Thoracic aorta (tissue), 2 donors: ENCODE measurements around the gene ARAP3. TPM values are rescaled to one million over a fixed set of nuclear protein-coding genes. Genes with fewer than 3 reads are reported as not detected.

ENCODE experiments used
- ATAC-seq: fragments of 150-250 bp; one replicate; pipeline ENCODE4 v1.8.0; 2017; ENCODE audit warnings: low read depth; ENCODE audit not compliant: insufficient number of reproducible peaks, low FRiP score
- DNase-seq: peaks from one replicate; pipeline ENCODE4 v3.0.0-alpha.2; 2020; ENCODE audit warnings: low spot score
- H3K27ac ChIP-seq, 2 donors: fragments of 200-600 bp; sonication (generic); 1 replicate in 1 of 2; 2 replicates in 1 of 2; pipeline ENCODE4 v1.5.1; 2016; ENCODE audit warnings: mild to moderate bottlenecking in 2 of 2, moderate library complexity in 2 of 2
- H3K27me3 ChIP-seq: fragments of 200-600 bp; sonication (generic); replicated peaks from 2 replicates; pipeline ENCODE4 v1.6.0; 2016; ENCODE audit warnings: mild to moderate bottlenecking; ENCODE audit not compliant: insufficient read depth
- H3K36me3 ChIP-seq: fragments of 200-600 bp; sonication (generic); one replicate; pipeline ENCODE4 v1.5.1; 2016
- H3K4me1 ChIP-seq, 2 donors: fragments of 200-600 bp; sonication (generic); 1 replicate in 1 of 2; 2 replicates in 1 of 2; pipeline versions ENCODE4 v1.5.1 to v1.6.0; 2016; ENCODE audit warnings: low read depth in 2 of 2, mild to moderate bottlenecking in 1 of 2; ENCODE audit not compliant: control insufficient read depth in 1 of 2
- H3K4me3 ChIP-seq: fragments of 200-600 bp; sonication (generic); 2 replicates; pipeline ENCODE4 v1.5.1; 2016; ENCODE audit warnings: mild to moderate bottlenecking
- H3K9me3 ChIP-seq: fragments of 200-600 bp; sonication (generic); 2 replicates; pipeline ENCODE4 v1.5.1; 2016
- total RNA-seq, 2 donors: library from RNA; depleted of rRNA; stranded (reverse); fragments of >200 nt; gene quantifications; one replicate each; pipeline versions ENCODE4 v1.1.0 to v1.2.3, GENCODE V29; 2016
- TF ChIP-seq, protein P1 (sequence below): fragments of 200-600 bp; sonication (generic); IDR thresholded peaks from one replicate; pipeline ENCODE4 v1.5.1; 2019; ENCODE audit warnings: antibody characterized with exemption

ARAP3 gene
- total RNA-seq, 2 donors from 2014 or later: 15.0 to 16.2 TPM

DNA sequence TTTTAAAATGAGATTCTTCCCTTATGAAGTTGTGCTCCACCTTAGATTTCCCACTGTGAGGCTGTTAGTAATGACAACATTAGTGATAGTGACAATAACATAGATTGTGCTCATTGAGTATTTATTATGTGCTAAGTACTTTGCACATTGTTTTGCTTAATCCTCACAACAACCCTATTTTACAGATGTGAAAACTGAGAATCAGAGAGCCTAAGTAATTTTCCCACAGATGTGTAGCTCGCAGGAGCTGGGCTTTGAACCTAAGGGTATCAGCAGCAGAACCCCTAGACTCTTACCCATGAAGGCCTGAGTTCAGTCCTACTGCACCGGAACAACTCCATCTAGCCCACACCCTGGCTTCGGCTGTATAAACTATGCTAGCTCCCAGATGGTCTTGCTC, 15.6 kb upstream of the ARAP3 start:
- peaks cover 13% of the 10 kb centered on the region for H3K27me3 ChIP-seq
- no peak overlapping the region for H3K27ac ChIP-seq
- no peaks in the 10 kb centered on the region for H3K36me3 ChIP-seq
- ATAC-seq (no peak), DNase-seq (no peak)
- no peaks in the 10 kb centered on the region for H3K9me3 ChIP-seq
- TF ChIP-seq, protein P1, sequence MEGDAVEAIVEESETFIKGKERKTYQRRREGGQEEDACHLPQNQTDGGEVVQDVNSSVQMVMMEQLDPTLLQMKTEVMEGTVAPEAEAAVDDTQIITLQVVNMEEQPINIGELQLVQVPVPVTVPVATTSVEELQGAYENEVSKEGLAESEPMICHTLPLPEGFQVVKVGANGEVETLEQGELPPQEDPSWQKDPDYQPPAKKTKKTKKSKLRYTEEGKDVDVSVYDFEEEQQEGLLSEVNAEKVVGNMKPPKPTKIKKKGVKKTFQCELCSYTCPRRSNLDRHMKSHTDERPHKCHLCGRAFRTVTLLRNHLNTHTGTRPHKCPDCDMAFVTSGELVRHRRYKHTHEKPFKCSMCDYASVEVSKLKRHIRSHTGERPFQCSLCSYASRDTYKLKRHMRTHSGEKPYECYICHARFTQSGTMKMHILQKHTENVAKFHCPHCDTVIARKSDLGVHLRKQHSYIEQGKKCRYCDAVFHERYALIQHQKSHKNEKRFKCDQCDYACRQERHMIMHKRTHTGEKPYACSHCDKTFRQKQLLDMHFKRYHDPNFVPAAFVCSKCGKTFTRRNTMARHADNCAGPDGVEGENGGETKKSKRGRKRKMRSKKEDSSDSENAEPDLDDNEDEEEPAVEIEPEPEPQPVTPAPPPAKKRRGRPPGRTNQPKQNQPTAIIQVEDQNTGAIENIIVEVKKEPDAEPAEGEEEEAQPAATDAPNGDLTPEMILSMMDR: no peak
- peaks cover 7 to 14% of the 10 kb centered on the region in 2 donors for H3K4me1 ChIP-seq
- H3K4me3 ChIP-seq: no peak overlapping the region

- ATAC-seq (no peak), DNase-seq (no peak)
- Histone ChIP-seq H3K27me3 (peaks cover 13% of the 10 kb centered on the region), H3K4me1 (peaks cover 2 to 7% of the 10 kb centered on the region in 2 donors), H3K9me3 (no peaks in the 10 kb centered on the region), H3K36me3 (no peaks in the 10 kb centered on the region), H3K27ac (no peak overlapping the region), H3K4me3 (no peak overlapping the region)
- TF ChIP-seq, protein P1: no peak
Measured at GRCh38 chr5:141696431-141696830, 14.4 kb upstream of the ARAP3 start.

GRCh38 chr5:141695627-141696215, 13.7 kb upstream of the ARAP3 start:
- ATAC-seq: no peak
- TF ChIP-seq, protein P1: no peak
- H3K27me3 ChIP-seq: peaks cover 8% of the 10 kb centered on the region

GRCh38 chr5:141694479-141694878, 12.4 kb upstream of the ARAP3 start:
- Histone ChIP-seq H3K4me1 (peaks cover 0 to 4% of the 10 kb centered on the region in 2 donors), H3K27ac (no peak overlapping the region), H3K4me3 (no peak overlapping the region), H3K9me3 (no peaks in the 10 kb centered on the region), H3K36me3 (no peaks in the 10 kb centered on the region), H3K27me3 (no peaks in the 10 kb centered on the region)
- no peak for DNase-seq
- TF ChIP-seq, protein P1: no peak
- no peak for ATAC-seq

More at GRCh38 chr5:141695627-141696215, 13.7 kb upstream of the ARAP3 start:
- Histone ChIP-seq H3K9me3 (no peaks in the 10 kb centered on the region), H3K36me3 (no peaks in the 10 kb centered on the region), H3K27ac (no peak overlapping the region), H3K4me1 (peaks cover 0 to 4% of the 10 kb centered on the region in 2 donors), H3K4me3 (no peak overlapping the region)
- DNase-seq: no peak

- Histone ChIP-seq H3K4me1 (peaks cover 0 to 4% of the 10 kb centered on the region in 2 donors), H3K4me3 (no peak overlapping the region), H3K9me3 (no peaks in the 10 kb centered on the region), H3K27me3 (no peaks in the 10 kb centered on the region), H3K36me3 (no peaks in the 10 kb centered on the region), H3K27ac (no peak overlapping the region)
- DNase-seq (no peak), ATAC-seq (no peak)
- TF ChIP-seq, protein P1: no peak
Measured at GRCh38 chr5:141692919-141693725, 11.1 kb upstream of the ARAP3 start.
